Stimulated activated naive CD4-positive, alpha-beta T cell (primary cell): ENCODE results near the gene ZKSCAN8.
"Not testable (repeated sequence)": the region's sequence is repeated elsewhere in the genome, so short reads cannot be mapped to it uniquely, and the experiment has no call there.

ENCODE experiments used
- DNase-seq, 6 experiments: peaks; one replicate each; lab custom pipeline; 2025; lab: John Stamatoyannopoulos, UW

Gene ZKSCAN8

GRCh38 chr6:28141500-28142329, at the start of gene ZKSCAN8:
ZKSCAN8 (plus strand) TSS chr6:28141883; CDS start chr6:28148408, 6,525 bp downstream.
- peak; percentile 51 to 79 (median 66) for DNase-seq

- not testable (repeated sequence) for DNase-seq
Measured at GRCh38 chr6:28102222-28102621, 39.5 kb upstream of the ZKSCAN8 start.

DNA sequence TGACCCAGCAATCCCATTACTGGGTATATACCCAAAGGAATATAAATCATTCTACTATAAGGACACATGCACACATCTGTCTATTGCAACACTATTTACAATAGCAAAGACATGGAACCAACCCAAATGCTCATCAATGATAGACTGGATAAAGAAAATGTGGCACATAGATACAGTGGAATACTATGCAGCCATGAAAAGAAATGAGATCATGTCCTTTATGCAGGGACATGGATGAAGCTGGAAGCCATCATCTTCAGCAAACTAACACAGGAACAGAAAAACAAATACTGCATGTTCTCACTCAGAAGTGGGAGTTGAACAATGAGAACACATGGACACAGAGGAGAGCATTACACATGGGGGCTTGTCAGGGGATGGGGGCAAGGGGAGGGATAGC, 39.0 kb upstream of the ZKSCAN8 start:
- DNase-seq = not testable (repeated sequence)

DNA sequence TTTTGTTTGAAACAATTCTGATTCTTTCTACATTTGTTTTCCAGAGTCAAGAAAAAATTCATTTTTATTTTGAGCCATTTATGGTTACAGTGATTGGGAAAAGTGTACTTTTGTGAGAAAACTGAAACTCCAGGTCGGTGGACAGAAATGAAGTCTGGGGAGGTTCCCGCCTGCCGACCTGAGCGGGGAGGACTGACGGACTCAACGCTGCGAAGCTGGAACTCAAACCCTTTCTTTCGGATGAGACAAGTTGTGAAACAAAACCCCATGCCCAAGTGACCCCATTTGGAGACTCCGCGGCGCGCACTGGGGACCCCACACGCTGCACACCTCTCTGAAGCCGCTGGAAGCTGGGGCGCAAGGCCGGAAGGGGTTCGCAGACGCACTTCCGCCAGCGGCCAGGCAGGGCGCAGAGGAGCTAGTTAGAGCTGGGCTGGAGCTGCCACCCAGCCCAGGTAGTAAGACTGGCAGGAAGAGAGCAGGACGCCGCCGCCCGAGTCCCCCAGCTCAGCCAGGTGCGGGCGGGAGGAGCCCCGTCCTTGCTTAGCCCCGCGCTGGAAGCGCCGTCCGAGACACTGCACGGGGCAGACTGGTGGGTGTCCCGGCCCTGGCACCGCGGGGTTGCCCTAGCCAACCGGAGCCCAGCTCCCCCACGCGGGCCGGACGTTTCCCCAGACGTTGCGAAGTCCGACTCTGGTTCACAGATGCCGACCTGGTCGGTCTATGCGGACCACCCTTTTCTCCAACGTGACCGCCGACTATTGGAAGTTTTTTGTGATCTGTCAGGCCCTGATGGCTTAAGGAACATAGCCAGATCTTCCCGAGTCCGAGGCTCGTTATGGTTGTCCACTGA, 37.1 kb upstream of the ZKSCAN8 start:
- peak; percentile 56 to 78 (median 72) for DNase-seq

- no peak for DNase-seq
Measured at GRCh38 chr6:28105245-28105639, 36.4 kb upstream of the ZKSCAN8 start.

DNA sequence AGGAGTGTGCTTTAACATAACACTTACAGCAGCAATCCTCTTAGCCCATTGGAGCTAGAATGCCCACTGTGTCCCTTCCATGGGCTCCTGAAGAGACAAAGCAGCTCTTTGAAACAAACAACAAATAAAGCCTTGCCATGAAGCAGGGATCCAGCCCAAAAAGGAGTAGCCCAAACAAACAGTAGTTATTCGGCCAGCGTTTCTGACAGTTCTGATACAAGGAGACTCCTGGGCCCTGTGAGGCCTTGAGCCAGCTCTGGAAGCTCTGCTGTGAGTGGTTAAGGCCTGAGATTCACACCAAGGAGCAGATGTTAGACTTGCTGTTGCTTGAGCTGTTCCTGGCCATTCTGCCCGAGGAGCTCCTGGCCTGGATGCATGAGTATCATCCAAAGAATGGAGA, 34.2 kb upstream of the ZKSCAN8 start:
- DNase-seq = no peak

DNA sequence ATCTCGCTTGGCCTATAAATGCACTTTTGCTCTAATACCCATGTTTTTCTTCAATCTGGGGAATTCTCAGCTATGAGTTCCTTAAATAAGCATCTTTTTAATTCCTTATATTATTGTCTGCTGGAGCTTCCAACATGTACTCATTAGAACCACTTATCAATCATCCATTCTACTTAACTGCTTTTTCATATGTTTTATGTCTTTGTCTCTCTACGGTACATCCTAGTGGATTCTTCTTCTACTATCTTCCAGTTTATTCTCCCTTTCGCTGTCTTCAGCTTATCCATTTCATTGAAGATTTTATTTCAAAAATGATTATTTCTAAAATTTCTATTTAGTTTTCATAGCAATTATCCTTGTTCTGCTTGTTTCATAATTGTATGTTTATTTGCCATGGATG, 29.7 kb upstream of the ZKSCAN8 start:
- DNase-seq = no peak

DNA sequence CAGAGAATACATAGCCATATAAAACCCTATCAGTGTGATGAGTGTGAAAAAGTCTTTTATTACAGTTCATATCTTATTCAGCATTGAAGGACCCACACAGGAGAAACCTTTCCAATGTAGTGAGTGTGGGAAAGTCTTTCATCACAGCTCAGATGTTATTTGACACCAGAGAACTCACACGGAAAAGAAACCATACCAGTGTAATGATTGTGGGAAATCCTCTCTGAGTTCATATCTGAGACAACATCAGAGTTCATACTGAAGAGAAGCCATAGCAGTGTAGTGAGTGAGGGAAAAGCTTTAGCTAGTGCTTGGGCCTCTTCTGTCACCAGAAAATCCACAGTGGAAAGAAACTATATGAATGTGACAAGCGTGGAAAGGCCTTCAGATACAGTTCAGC, 25.9 kb upstream of the ZKSCAN8 start:
- DNase-seq = no peak

DNA sequence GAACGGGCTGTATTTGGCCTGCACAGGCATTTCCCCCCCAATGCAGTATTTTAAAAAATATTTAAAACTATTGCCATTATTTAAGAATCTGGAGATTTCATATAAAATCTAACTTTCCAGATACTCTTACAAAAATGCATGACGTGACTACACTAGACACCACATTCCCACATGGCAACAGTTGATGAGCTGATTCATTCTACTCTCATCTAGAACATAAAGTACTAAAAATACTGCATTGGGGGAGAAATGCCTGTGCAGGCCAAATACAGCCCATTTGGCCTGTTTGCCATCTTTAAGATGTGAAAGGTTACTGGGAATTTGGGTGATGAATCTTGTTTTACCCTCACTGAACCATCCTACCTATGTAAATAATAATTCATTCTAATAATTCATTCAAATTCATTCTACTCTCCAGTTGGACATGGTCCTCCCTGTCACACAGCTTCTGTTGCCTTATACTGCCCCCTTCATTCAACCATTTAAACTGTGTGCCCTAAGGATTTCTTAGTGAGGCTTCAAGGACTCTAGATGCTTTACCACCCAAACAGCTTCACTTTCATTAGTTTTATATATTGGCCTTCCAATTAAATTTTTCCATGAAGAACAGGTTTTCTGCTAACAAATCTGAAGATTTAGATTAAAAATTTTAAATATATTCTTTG, 24.2 kb upstream of the ZKSCAN8 start:
- DNase-seq = no peak

GRCh38 chr6:28118217-28118616, 23.5 kb upstream of the ZKSCAN8 start:
- no peak for DNase-seq

- DNase-seq = no peak
Measured at GRCh38 chr6:28121876-28122275, 19.8 kb upstream of the ZKSCAN8 start.

DNA sequence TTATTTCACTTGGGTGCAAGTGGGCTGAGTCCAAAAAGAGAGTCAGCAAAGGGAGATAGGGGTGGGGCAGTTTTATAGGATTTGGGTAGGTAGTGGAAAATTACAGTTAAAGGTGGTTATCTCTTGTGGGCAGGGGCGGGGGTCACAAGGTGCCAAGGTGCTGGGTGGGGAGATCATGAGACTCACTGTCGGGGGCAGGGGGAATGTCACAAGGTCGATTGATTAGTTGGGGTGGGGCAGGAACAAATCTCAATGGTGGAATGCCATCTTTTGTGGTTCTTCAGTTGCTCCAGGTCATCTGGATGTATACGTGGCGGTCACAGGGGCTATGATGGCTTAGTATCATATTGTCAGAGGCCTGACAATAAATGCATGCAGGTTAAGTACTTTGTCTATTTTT, 19.4 kb upstream of the ZKSCAN8 start:
- DNase-seq = not testable (repeated sequence)

GRCh38 chr6:28124350-28124970, 17.2 kb upstream of the ZKSCAN8 start, which contains the start of gene ZSCAN16:
ZSCAN16 (plus strand) TSS chr6:28124609; CDS start chr6:28125444, 835 bp downstream.
- peak; percentile 34 to 60 (median 54) for DNase-seq

GRCh38 chr6:28124971-28125353, 16.7 kb upstream of the ZKSCAN8 start:
- peak in 3 of 6 experiments; percentile 14 to 66 (median 51) for DNase-seq

- peak in 4 of 6 experiments; percentile 15 to 45 (median 24) for DNase-seq
Measured at GRCh38 chr6:28125401-28125800, 16.3 kb upstream of the ZKSCAN8 start.

DNA sequence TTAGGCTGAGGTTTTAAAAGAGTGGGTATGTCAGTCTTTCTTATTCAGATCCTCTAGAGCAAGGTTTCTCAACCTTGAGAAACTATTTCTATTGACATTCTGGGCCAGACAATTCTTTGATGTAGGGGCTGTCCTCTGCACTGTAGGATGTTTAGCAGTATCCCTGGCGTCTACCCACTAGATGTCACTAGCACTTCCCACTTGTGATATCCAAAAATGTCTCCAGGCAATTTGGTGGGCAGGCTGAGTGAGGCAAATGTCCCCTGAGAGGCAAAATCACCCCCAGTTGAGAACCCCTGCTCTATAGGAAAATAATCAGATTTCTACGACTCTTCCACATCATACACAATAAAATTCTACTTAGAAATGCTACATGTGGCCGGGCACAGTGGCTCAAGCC, 7.7 kb upstream of the ZKSCAN8 start:
- peak in 3 of 6 experiments; percentile 4 to 6 (median 5) for DNase-seq

DNA sequence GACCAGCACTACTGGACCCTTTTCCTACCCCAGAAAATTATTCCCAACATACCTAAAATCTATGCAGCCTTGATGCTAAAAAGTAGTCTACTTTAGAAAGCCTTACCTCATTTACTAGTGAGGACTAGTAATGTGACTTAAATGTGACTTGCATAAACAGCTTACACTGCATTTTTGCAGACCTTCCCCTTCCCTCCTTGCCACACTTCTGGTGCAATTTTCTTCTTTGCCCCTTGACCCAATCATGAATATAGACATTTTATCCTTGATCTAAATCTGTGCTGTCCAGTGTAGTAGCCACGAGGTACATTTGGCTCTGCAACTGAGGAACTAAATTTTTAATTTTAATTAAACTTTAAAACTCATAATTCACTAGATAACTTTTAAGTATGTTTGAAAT, 7.0 kb upstream of the ZKSCAN8 start:
- no peak for DNase-seq

GRCh38 chr6:28135393-28135792, 6.3 kb upstream of the ZKSCAN8 start:
- DNase-seq = peak in 1 of 6 experiments; percentile 10

- peak; percentile 39 to 70 (median 59) for DNase-seq
Measured at GRCh38 chr6:28136585-28137504, 4.8 kb upstream of the ZKSCAN8 start.

DNA sequence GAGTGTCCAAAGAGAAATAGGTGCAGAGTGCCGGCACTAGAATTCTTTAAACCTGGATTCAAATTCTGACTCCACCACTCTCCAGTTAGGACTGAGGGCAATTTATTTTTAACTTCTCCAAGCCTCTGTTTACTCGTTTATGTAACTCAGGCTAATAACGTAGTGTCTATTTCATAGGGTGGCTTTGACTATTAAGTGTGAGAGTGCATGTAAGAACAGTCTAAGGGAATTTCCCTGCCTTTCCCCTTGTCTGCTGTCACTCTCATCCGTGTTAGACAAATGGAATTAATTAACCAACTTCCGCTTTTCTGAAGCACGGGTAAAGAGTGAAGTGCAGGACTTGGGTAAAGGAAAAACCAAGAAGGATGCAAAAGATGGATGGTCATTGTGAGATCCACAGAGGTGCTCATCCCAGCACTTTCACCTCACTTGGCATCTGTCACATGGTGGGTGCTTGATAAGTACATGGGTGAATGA, 4.1 kb upstream of the ZKSCAN8 start:
- DNase-seq = peak in 2 of 6 experiments; percentile 9 to 37
